ENCODE measurements around the gene PGAM2.

DNA sequence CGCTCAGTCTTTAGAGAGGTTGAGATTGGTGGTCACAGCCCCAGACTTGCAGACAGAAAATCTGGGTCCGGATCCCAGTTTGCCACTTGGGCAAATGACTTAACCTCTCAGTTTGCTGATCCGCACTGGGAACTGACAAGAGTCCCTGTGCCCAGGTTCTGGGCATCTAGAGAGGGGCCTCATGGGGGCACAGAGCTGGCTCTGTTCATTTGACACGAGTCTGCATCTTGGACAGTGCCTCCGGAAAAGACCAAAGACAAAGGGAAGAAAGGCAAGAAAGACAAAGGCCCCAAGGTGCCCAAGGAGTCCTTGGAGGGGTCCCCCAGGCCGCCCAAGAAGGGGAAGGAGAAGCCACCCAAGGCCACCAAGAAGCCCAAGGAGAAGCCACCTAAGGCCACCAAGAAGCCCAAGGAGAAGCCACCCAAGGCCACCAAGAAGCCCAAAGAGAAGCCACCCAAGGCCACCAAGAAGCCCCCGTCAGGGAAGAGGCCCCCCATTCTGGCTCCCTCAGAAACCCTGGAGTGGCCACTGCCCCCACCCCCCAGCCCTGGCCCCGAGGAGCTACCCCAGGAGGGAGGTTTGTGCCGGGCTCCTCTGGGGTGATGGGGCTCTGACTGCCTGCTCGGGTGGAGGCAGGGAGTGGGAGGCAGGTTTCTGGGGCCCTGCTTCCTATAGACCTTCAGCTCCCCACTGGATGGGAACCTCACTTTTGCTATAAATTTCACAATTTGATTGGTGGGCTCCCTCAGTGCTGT lies 41.1 kb upstream of the PGAM2 start:
- TF ChIP-seq, protein P1, sequence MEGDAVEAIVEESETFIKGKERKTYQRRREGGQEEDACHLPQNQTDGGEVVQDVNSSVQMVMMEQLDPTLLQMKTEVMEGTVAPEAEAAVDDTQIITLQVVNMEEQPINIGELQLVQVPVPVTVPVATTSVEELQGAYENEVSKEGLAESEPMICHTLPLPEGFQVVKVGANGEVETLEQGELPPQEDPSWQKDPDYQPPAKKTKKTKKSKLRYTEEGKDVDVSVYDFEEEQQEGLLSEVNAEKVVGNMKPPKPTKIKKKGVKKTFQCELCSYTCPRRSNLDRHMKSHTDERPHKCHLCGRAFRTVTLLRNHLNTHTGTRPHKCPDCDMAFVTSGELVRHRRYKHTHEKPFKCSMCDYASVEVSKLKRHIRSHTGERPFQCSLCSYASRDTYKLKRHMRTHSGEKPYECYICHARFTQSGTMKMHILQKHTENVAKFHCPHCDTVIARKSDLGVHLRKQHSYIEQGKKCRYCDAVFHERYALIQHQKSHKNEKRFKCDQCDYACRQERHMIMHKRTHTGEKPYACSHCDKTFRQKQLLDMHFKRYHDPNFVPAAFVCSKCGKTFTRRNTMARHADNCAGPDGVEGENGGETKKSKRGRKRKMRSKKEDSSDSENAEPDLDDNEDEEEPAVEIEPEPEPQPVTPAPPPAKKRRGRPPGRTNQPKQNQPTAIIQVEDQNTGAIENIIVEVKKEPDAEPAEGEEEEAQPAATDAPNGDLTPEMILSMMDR (IDR thresholded peaks at IDR 0.05) = no peak
- TF ChIP-seq POLR2A (IDR thresholded peaks at IDR 0.05) = no peak

All from thyroid gland (tissue), 4 donors.